Measurements from ENCODE around the gene TBCD.
A peak's percentile ranks its signal among the peaks of the same experiment; 100 is the strongest.
"Not testable (repeated sequence)": the region's sequence is repeated elsewhere in the genome, so short reads cannot be mapped to it uniquely, and the experiment has no call there.

The TBCD gene

DNA sequence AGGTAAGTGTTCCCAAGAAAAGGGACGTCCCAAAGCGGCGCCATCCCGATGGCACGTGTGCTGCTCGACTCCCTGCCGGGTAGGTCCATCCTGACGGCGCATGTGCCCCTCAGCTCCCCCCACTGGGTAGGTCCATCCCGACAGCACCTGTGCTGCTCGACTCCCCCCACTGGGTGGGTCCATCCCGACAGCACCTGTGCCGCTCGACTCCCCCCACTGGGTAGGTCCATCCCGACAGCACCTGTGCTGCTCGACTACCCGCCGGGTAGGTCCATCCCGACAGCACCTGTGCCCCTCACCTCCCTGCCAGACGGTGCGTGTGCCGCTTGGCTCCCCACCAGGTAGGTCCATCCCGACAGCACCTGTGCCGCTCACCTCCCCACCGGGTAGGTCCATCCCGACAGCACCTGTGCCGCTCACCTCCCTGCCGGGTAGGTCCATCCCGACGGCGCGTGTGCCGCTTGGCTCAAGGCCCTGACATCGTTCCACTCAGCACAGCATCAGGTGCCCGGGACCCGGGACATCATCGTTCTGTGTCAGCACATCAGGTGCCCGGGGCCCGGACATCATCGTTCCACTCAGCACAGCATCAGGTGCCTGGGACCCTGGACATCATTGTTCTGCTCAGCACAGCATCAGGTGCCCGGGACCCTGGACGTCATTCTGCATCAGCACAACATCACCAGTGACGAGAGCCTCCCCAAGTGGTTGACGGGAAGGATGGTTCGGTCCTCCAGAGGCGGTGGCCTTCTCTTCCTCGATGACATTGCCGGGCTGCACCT, 22.2 kb upstream of the TBCD start:
- DNase-seq, result no peak

GRCh38 chr17:82732118-82732743, 19.6 kb upstream of the TBCD start:
- no peak for DNase-seq

GRCh38 chr17:82734987-82735866, 16.6 kb upstream of the TBCD start, which contains the start of gene FN3K:
Gene FN3K, plus strand, starts transcription at chr17:82735615. Its CDS starts 22 bp downstream, at chr17:82735637.
- DNase-seq, result peak; percentile 24

DNA sequence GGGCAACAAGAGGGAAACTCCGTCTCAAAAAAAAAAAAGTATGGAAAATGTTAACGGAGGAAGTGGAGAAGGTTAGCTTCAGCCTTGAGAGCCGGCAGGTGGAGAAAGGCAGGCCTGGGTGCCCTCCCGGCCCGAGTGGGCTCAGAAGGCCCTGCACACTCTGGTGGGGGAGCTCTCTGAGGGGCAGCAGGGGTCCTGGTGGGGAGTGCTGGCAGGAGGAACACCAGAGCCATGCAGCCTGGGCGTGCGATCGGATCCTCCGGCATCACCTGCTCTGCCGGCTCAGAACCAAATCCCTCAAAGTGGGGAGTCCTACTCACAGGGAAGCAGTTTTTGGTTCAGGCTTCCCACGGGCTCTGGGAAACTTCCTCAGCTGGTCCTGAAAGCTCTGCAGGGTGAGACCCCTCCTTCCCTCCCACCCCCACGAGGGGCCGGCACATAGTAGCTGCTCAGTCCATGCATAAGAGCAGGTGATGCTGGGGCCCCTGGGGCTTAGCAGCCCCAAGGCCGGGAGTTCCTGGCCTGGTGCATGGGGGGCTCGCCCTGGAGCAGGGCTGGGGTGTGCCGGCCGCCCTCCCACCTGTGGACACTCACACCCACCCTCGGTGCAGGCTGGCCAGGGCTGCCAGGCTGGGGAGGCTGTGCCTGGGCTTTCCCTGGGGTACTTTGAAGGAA, 15.2 kb upstream of the TBCD start:
- DNase-seq, result no peak

GRCh38 chr17:82737967-82738877, 13.6 kb upstream of the TBCD start:
- no peak for DNase-seq

DNA sequence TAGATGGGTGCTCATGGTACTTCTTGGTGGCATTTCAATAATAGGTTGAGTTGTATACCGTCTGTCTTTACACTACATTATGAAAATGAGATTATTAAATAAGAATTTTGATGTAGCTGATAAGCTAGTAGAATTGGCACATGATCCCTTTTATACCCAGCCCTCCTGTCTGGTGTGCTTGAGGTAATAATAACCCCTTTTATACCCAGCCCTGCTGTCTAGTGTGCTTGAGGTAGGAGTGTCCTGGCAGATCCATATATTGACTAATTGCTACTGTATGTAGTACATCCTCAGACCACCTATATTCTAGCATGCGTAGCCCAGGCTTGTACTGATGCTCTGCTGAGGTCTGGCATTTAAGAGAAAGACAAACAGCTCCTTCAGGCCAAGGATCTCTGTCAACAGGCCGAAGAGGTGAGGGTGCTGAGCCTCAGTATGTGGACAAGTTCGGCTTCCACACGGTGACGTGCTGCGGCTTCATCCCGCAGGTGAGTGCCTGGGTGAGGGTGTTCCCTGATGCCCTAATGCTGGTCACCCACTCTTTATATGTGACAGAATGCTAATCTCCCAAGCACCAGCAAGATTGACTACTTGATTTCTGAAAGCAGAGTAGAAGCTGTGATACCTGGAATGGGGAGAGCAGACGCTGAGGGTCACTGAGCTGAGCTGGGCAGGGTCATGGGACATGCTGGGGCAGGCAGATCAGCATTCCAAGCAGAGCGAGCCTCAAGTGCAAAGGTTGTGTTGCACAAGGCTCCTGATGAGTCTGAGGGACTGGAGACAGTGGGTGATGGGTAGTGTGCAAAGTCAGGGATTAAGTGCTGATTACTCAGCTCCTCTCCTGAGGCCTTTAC, 10.7 kb upstream of the TBCD start:
- no peak for DNase-seq

- DNase-seq, result no peak
Observed at GRCh38 chr17:82743344-82744219, 8.3 kb upstream of the TBCD start.

GRCh38 chr17:82744736-82745135, 7.1 kb upstream of the TBCD start:
- not testable (repeated sequence) for DNase-seq

- no peak for DNase-seq
Observed at GRCh38 chr17:82745524-82745923, 6.3 kb upstream of the TBCD start.

DNA sequence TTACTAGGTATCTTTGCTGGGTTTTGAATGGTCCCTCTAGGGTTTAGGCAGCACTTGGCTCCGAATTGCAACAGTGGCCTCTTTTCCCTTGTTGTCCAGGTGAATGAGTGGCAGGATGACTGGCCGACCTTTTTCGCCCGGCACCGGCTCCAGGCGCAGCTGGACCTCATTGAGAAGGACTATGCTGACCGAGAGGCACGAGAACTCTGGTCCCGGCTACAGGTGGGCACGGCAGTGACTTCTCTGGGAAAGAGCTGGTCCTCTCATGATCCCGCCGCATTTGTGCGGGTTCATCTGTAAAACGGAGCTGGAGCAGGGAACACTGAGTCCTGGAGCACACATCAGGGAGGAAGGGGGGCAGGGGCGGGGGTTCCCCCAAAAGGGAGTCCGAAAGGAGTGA, 3.1 kb upstream of the TBCD start:
- no peak for DNase-seq

GRCh38 chr17:82750241-82750908, 1.5 kb upstream of the TBCD start:
- DNase-seq, result no peak

DNA sequence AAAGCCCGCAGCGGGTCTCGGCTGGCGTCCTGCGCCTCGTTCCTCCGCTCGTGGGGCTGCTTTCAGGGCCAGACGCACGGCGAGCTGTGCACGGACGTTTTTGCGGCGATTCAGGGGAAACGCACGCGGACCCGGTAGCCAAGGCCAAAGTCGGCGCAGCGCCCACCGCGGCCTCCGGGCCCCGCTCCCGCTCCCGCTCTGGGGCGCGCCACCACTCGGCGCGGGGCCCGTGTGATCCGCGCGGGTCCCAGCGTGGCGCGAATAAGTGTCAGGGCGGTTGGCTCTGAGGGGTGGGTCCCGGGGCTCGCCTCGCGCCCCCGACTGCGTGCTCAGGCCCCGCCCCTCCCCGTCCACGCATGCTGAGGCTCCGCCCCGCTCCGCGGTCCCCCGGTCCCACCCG, 694 bp upstream of the TBCD start:
- no peak for DNase-seq

DNA sequence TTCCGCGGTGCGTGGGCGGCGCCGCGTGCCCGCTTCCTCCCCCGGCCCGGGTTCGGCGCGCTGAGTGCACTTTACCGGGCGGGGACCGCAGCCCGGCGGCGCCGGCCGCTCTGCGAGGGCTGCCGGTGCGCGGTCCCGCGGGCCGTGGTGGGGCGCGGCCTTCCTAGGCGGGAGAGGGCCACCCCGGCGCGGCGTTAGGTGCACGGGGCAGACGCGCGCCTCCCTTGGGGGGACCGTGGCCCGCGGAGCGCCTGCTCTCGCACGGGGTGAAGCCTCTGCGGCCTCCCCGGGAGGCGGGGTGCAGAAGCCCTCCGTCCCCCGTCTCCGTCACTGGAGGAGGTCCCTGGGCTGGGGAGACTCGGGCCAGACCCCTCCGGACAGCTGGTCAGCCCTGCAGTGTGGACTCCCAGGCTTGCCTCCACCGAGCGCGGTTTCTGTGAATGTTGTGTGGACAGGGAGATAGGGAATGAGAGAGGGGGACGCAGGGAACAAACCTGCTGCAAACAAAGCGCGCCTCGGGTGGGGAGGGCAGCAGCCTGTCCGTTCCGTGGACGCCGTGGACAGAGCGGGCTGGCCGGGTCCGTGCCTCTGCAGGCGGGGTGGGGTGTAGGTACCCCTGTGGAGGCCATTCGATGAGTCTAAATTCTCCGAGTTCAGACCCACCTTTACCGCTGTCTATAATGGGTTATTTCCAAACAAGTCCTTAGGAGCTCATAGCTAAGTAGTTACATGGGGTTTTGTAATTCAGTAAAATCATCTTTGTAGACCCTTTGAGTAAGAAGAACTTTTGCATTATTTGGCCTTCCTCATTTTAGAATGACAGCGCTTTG, 721 bp downstream of the TBCD start:
- DNase-seq, result no peak

GRCh38 chr17:82753201-82753464, 1.3 kb downstream of the TBCD start:
- DNase-seq, result no peak

DNA sequence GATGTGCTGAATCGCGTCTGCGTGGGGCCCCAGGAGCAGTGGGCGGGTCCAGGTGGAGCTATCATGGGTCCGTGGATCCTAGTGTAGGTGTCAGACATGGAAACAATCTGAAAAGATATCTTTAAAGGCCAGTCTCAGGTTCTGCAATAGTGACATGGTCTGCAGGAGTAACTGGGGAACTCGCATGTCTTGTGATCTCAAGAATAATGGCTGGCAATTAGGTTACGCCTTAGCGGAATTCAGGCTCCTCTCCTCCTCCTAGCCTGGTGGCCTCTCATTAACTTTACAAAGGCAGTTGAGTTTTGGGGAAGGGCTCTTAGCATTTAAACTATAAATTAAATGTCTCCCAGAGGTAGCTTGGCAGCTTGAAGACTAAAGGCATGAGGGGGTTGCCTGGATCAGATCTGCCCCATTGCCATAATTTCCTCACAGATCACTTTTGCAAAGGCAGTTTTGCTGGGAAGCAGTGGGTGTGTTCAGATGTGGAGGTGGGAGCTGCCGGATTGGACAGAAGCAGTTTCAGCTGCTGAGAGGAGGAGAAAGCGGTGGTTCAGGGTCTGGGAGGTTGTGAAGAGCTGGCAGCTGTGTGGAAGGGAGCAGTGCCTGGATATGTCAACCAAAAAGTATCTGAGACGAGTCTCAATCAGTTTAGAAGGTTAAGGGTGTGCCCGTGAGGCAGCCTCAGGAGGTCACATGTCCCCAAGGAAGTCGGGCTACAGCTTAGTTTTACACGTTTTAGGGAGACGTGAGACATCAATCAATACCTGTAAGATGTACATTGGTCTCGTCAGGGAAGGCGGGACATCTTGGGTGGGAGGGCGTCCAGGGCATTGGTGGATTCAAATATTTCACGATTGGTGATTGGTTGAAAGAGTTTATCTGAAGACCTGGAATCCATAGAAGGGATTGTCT, 2.7 kb downstream of the TBCD start:
- DNase-seq, result peak; percentile 37

GRCh38 chr17:82756166-82756565, 4.3 kb downstream of the TBCD start:
- no peak for DNase-seq

- DNase-seq, result no peak
Observed at GRCh38 chr17:82765371-82765770, 13.5 kb downstream of the TBCD start.

All from activated CD4-positive, alpha-beta T cell treated with anti-CD3 and anti-CD28 coated beads for 48 hours (primary cell).